ENCODE measurements around the gene WDR3. TPM values are rescaled to one million over a fixed set of nuclear protein-coding genes. Genes with fewer than 3 reads are reported as not detected.
"Not testable (repeated sequence)": the region's sequence is repeated elsewhere in the genome, so short reads cannot be mapped to it uniquely, and the experiment has no call there.

The WDR3 gene
- polyA plus RNA-seq, 1 donor: 23.8 TPM

DNA sequence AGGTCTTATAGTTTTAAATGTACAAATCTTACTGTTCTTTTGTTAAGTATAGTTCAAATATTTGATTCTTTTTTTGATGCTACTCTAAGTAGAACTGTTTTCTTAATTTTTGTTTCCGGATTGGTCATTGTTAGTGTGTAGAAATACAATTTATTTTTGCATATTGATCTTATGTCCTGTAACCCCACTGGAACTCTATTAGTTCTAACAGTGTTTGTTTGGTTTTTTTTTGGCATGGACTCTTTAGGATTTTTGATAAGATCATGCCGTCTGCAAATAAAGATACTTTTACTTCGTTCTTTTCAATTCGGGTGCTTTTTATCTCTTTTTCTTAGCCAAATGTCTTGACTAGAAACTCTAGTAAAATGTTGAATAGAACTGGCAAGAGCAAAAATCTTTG lies 26.6 kb upstream of the WDR3 start:
- H3K27me3 ChIP-seq (ENCODE audit: control insufficient read depth, insufficient read depth, low read length): no peaks in the 10 kb centered on the region
- H3K9me3 ChIP-seq (ENCODE audit: control insufficient read depth, low read depth, low read length): no peaks in the 10 kb centered on the region
- DNase-seq: no peak
- H3K27ac ChIP-seq (ENCODE audit: low read length): no peak overlapping the region
- H3K4me1 ChIP-seq (ENCODE audit: control insufficient read depth, insufficient read depth, low read length): no peaks in the 10 kb centered on the region
- H3K4me3 ChIP-seq (ENCODE audit: low read length): no peak overlapping the region
- 100% methylated on average over 4 of the region's 4 CpGs for WGBS (ENCODE audit: insufficient coverage, low lambda C conversion rate)
- H3K36me3 ChIP-seq (ENCODE audit: control insufficient read depth, insufficient read depth, low read length): peaks cover 54% of the 10 kb centered on the region

DNA sequence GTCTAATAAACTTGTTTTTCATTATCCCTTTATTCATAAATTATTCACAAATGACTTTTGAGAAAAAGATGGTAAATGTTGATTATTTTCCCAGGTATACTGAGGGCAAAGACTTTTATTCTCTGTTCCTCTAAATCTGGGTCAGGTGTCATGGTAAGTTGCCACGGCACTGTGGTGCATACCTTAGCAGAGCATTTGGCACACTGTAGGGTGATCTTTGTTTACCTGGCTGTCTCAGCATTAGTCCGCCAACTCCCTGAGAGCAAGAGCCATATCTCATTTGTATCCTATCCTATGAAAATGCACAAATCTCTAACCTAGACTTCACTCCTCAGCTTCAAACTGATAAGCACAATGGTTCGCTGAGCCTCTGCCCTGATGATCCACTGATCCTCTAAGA lies 25.1 kb upstream of the WDR3 start:
- H3K4me3 ChIP-seq (ENCODE audit: low read length): no peak overlapping the region
- no CpG with 5 or more reads among the region's 3 CpGs for WGBS (ENCODE audit: insufficient coverage, low lambda C conversion rate)
- H3K27ac ChIP-seq (ENCODE audit: low read length): no peak overlapping the region
- H3K36me3 ChIP-seq (ENCODE audit: control insufficient read depth, insufficient read depth, low read length): peaks cover 43% of the 10 kb centered on the region
- no peaks in the 10 kb centered on the region for H3K4me1 ChIP-seq (ENCODE audit: control insufficient read depth, insufficient read depth, low read length)
- H3K9me3 ChIP-seq (ENCODE audit: control insufficient read depth, low read depth, low read length): no peaks in the 10 kb centered on the region
- no peaks in the 10 kb centered on the region for H3K27me3 ChIP-seq (ENCODE audit: control insufficient read depth, insufficient read depth, low read length)
- DNase-seq: no peak

DNA sequence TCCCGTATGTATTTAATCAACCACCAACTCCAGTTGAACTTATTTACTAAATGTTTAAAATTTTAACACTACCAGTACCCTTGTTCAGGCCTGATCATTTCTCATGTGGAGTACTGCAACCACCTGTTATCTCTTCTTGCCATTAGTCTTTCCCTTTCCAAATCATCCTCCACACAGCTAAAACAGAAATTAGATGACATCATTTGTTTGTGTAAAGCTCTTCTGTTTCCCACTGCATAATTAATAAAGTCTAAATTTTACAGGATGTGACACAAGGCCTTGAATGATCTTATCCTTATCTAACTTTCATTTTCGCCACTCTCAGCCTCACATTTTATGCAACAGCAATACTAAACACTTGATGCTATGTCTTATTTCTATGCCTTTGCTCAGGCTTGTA lies 24.5 kb upstream of the WDR3 start:
- H3K27me3 ChIP-seq (ENCODE audit: control insufficient read depth, insufficient read depth, low read length): no peaks in the 10 kb centered on the region
- H3K4me3 ChIP-seq (ENCODE audit: low read length): no peak overlapping the region
- DNase-seq: no peak
- no peaks in the 10 kb centered on the region for H3K4me1 ChIP-seq (ENCODE audit: control insufficient read depth, insufficient read depth, low read length)
- H3K9me3 ChIP-seq (ENCODE audit: control insufficient read depth, low read depth, low read length): no peaks in the 10 kb centered on the region
- no peak overlapping the region for H3K27ac ChIP-seq (ENCODE audit: low read length)
- 83% methylated on average over 1 of the region's 2 CpGs for WGBS (ENCODE audit: insufficient coverage, low lambda C conversion rate)
- H3K36me3 ChIP-seq (ENCODE audit: control insufficient read depth, insufficient read depth, low read length): peaks cover 48% of the 10 kb centered on the region

DNA sequence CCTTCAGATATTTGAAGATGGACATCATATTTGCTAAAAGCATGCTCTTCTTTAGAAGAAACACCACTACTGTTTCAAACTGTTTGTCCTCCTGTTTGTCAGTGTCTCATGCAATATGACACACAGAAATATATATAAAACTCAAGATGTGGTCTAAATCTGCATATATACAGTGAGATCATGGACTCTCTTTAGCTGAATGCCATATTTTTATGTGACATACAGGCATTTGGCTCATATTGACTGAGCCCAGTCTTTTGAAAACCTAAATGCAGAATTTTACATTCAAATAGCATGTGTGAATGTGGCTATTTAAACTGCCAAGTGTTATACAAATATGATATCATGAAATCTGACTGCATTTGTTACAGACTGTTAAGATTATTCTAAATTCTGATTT lies 18.5 kb upstream of the WDR3 start:
- no peaks in the 10 kb centered on the region for H3K27me3 ChIP-seq (ENCODE audit: control insufficient read depth, insufficient read depth, low read length)
- no peak overlapping the region for H3K27ac ChIP-seq (ENCODE audit: low read length)
- no peak overlapping the region for H3K4me3 ChIP-seq (ENCODE audit: low read length)
- DNase-seq: no peak
- no peaks in the 10 kb centered on the region for H3K4me1 ChIP-seq (ENCODE audit: control insufficient read depth, insufficient read depth, low read length)
- H3K9me3 ChIP-seq (ENCODE audit: control insufficient read depth, low read depth, low read length): no peaks in the 10 kb centered on the region
- H3K36me3 ChIP-seq (ENCODE audit: control insufficient read depth, insufficient read depth, low read length): peaks cover 66% of the 10 kb centered on the region

DNA sequence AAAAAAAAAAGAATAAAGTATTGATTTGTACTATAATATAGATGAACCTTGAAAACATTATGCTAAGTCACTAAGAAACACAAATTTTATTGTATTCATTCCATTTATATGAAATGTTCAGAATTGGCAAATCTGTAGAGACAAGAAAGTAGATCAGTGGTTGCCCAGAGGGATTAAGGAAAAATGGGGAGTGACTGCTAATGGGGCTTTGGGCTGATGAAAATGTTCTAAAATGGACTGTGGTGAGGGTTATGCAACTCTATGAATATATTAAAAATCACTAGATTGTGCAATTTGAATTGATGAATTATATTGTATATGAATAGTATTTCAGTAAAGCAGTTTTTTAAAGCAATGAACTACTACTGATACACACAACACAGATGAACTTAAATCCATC lies 10.2 kb upstream of the WDR3 start:
- no peaks in the 10 kb centered on the region for H3K27me3 ChIP-seq (ENCODE audit: control insufficient read depth, insufficient read depth, low read length)

DNA sequence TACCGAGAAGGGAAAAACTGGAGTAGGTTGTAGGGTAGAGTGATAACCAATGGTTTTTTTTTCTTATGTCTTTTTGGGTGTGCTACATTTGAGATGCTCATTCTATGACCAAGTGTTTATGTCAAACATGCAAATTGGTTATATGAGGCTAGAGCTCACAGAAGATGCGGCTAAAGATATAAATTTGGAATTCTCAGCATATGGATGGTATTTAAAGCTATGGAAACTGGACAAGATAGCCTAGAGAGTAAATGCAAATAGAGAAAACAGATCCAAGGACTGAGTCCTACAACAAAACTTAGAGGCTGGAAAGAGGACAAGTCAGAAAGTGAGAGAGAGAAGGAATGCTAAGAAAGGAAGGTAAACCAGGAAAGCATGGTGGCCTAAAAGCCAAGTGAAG lies 7.5 kb upstream of the WDR3 start:
- no peak overlapping the region for H3K27ac ChIP-seq (ENCODE audit: low read length)
- no peak for DNase-seq
- no peaks in the 10 kb centered on the region for H3K27me3 ChIP-seq (ENCODE audit: control insufficient read depth, insufficient read depth, low read length)
- H3K9me3 ChIP-seq (ENCODE audit: control insufficient read depth, low read depth, low read length): no peaks in the 10 kb centered on the region
- no peak overlapping the region for H3K4me3 ChIP-seq (ENCODE audit: low read length)
- H3K4me1 ChIP-seq (ENCODE audit: control insufficient read depth, insufficient read depth, low read length): no peaks in the 10 kb centered on the region
- 100% methylated on average over 1 of the region's 2 CpGs for WGBS (ENCODE audit: insufficient coverage, low lambda C conversion rate)
- peaks cover 22% of the 10 kb centered on the region for H3K36me3 ChIP-seq (ENCODE audit: control insufficient read depth, insufficient read depth, low read length)

More for the DNA sequence above, 10.2 kb upstream of the WDR3 start:
- Histone ChIP-seq H3K36me3 (ENCODE audit: control insufficient read depth, insufficient read depth, low read length) (peaks cover 36% of the 10 kb centered on the region), H3K4me3 (ENCODE audit: low read length) (no peak overlapping the region), H3K9me3 (ENCODE audit: control insufficient read depth, low read depth, low read length) (no peaks in the 10 kb centered on the region), H3K4me1 (ENCODE audit: control insufficient read depth, insufficient read depth, low read length) (no peaks in the 10 kb centered on the region), H3K27ac (ENCODE audit: low read length) (no peak overlapping the region)
- no peak for DNase-seq

DNA sequence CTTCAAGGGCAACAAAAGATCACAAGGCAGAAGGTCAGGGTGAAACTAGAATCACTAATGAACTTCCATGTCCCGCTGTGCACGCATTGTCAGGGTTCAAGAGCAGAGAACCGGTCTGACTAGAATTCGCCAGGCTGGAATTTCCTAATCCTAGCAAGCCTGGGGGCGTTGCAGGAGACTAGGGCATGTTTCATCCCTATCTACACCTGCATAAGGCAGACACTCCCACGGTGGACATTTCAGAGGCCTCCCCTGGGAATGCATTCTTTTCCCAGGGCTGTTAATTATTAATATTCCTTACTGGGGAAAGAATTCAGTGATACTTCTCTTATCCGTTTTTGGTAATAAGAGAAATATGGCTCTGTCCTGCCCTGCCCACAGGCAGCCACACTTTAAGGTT lies 6.8 kb upstream of the WDR3 start:
- H3K27ac ChIP-seq (ENCODE audit: low read length); DNase-seq; H3K4me3 ChIP-seq (ENCODE audit: low read length); H3K27me3 ChIP-seq (ENCODE audit: control insufficient read depth, insufficient read depth, low read length); H3K4me1 ChIP-seq (ENCODE audit: control insufficient read depth, insufficient read depth, low read length); H3K9me3 ChIP-seq (ENCODE audit: control insufficient read depth, low read depth, low read length): not testable (repeated sequence)
- H3K36me3 ChIP-seq (ENCODE audit: control insufficient read depth, insufficient read depth, low read length): peaks cover 18% of the 10 kb centered on the region
- 100% methylated on average over 1 of the region's 7 CpGs for WGBS (ENCODE audit: insufficient coverage, low lambda C conversion rate)

DNA sequence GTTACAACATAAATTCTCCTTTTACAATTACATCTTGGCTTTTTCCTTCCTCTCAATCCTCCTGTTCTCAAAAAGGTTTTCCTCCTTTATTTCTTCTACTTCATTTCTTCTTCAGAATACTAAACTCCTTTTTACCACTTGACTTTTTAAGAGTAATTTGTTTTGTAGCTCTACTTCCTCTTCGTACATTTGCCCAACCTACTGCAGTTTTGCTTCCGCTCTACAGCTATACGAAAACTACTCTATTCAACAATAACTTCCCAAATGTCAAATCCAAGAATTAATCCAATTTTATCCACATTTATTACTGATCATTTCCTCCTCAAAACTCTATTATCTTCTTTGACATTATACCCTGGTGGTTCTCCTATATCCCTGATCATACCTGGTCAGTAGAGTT lies 3.6 kb upstream of the WDR3 start:
- no peak for DNase-seq
- H3K27me3 ChIP-seq (ENCODE audit: control insufficient read depth, insufficient read depth, low read length): no peaks in the 10 kb centered on the region
- H3K4me3 ChIP-seq (ENCODE audit: low read length): no peak overlapping the region
- no peak overlapping the region for H3K27ac ChIP-seq (ENCODE audit: low read length)
- H3K36me3 ChIP-seq (ENCODE audit: control insufficient read depth, insufficient read depth, low read length): peaks cover 4% of the 10 kb centered on the region
- no peaks in the 10 kb centered on the region for H3K9me3 ChIP-seq (ENCODE audit: control insufficient read depth, low read depth, low read length)
- 90% methylated on average over 3 of the region's 3 CpGs for WGBS (ENCODE audit: insufficient coverage, low lambda C conversion rate)
- H3K4me1 ChIP-seq (ENCODE audit: control insufficient read depth, insufficient read depth, low read length): peaks cover 4% of the 10 kb centered on the region

DNA sequence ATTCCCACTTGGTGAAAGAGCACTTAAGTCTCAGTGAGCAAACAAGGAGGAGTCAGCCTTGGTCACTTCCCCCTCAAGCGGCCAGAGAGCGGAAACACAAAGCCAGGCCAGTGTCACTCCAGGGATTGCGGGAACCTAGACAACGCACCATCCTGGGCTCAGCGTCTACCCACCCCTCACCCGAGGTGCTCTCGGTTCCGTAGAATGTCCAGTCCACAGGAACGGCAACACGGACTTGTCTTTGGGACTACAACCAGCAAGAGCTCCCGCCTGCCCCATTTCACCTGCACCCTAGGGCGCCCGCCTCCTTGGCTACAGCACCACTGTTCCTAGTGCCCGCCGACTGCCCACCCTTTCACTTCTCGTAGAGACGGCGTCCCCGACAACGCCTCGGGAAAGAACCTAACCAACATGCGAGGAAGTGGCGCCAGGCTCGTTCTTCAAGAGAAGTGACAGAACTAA lies 627 bp upstream of the WDR3 start:
- peaks cover 4% of the 10 kb centered on the region for H3K36me3 ChIP-seq (ENCODE audit: control insufficient read depth, insufficient read depth, low read length)
- peak overlapping the region; percentile 79 for H3K27ac ChIP-seq (ENCODE audit: low read length)
- no CpG with 5 or more reads among the region's 24 CpGs for WGBS (ENCODE audit: insufficient coverage, low lambda C conversion rate)
- H3K27me3 ChIP-seq (ENCODE audit: control insufficient read depth, insufficient read depth, low read length): no peaks in the 10 kb centered on the region
- H3K4me1 ChIP-seq (ENCODE audit: control insufficient read depth, insufficient read depth, low read length): peaks cover 4% of the 10 kb centered on the region
- no peaks in the 10 kb centered on the region for H3K9me3 ChIP-seq (ENCODE audit: control insufficient read depth, low read depth, low read length)
- peak; percentile 40 to 74 for DNase-seq
- H3K4me3 ChIP-seq (ENCODE audit: low read length): peak overlapping the region; percentile 75

DNA sequence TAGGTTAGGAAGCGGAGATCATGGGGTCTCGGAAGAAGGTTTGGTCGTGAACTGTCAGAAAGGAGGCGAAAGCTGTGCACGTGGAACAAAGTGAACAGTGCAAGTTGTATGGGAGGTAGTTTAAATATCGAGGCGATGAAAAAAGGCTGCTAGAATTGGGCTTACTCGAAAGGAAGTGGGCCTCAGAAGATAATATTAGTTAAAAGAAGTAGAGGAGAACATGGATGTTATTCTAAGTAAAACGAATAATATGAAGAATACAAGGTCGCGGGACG lies 571 bp downstream of the WDR3 start:
- DNase-seq: no peak
- H3K36me3 ChIP-seq (ENCODE audit: control insufficient read depth, insufficient read depth, low read length): peaks cover 6% of the 10 kb centered on the region
- H3K4me1 ChIP-seq (ENCODE audit: control insufficient read depth, insufficient read depth, low read length): peaks cover 4% of the 10 kb centered on the region
- no peaks in the 10 kb centered on the region for H3K9me3 ChIP-seq (ENCODE audit: control insufficient read depth, low read depth, low read length)
- peak overlapping the region; percentile 75 for H3K4me3 ChIP-seq (ENCODE audit: low read length)
- WGBS (ENCODE audit: insufficient coverage, low lambda C conversion rate): 0% methylated on average over 11 of the region's 12 CpGs
- H3K27ac ChIP-seq (ENCODE audit: low read length): peak overlapping the region; percentile 79
- H3K27me3 ChIP-seq (ENCODE audit: control insufficient read depth, insufficient read depth, low read length): no peaks in the 10 kb centered on the region

DNA sequence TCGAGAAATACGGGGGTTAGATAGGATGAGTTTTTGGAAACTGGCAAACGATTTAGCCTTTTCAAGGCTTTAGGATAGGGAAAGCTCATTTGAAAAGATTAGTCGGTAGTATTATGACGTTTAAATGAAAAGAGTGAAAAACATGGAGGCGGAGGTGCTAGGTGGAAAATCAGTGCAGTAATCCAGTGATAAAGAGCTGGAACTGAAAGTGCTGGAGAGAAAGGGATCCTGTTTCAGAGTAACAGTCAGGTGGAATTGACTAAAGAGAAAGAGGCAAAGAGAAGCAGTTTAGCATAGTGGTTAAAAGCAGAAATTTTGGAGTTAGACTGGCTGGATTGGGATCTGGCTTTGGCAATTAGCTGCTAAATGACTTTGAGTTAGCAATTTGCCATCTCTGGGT lies 945 bp downstream of the WDR3 start:
- no peaks in the 10 kb centered on the region for H3K9me3 ChIP-seq (ENCODE audit: control insufficient read depth, low read depth, low read length)
- peak overlapping the region; percentile 75 for H3K4me3 ChIP-seq (ENCODE audit: low read length)
- H3K27me3 ChIP-seq (ENCODE audit: control insufficient read depth, insufficient read depth, low read length): no peaks in the 10 kb centered on the region
- peak; percentile 0 to 44 for DNase-seq
- H3K36me3 ChIP-seq (ENCODE audit: control insufficient read depth, insufficient read depth, low read length): peaks cover 6% of the 10 kb centered on the region
- H3K4me1 ChIP-seq (ENCODE audit: control insufficient read depth, insufficient read depth, low read length): peaks cover 4% of the 10 kb centered on the region
- H3K27ac ChIP-seq (ENCODE audit: low read length): peak overlapping the region; percentile 79
- WGBS (ENCODE audit: insufficient coverage, low lambda C conversion rate): 0% methylated on average over 3 of the region's 6 CpGs
